ENCODE measurements around the gene KEAP1. TPM values are rescaled to one million over a fixed set of nuclear protein-coding genes. Genes with fewer than 3 reads are reported as not detected.

The KEAP1 gene
- total and polyA plus RNA-seq, 2 of the 13 experiments (the other 11 are each of a cell fraction or from before 2014, with no cell fraction given) = 56.7 to 72.9 TPM

DNA sequence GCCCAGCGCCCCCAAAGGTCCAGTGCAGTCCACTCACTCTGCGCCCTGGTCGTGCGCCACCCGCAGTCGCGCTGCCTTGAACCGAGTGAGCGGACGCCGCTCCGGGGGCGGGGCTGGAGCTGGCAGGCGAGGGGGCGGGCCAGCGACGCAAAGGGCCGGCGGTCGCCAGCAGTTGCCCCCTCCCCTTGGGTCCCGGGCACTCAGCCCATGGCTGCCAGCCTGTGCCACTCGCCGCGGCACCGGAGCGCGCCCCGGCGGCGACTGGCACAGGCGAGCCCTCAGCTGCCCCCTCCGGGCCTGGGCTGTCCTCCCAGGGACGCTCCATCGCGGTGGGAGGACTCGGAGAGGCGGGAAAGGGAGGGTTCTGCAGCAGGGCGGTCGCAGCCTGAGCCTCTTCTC lies 14.2 kb upstream of the KEAP1 start, which contains the start of gene S1PR5:
S1PR5 (minus strand) TSS at position 87 of the 399 bp plus-strand sequence. CDS start 2,436 bp downstream, outside the sequence.
- H4K20me1 ChIP-seq (ENCODE audit: insufficient read depth, low read length) = no peaks in the 10 kb centered on the region
- POLR2A ChIA-PET = no interaction called here
- peak; percentile 42 for ATAC-seq
- intact Hi-C loops (cut with micrococcal nuclease; ENCODE audit: unreplicated experiment) = no loop called here
- H3K27me3 ChIP-seq (ENCODE audit: control insufficient read depth in 1 of 2, insufficient read depth in 2 of 2, low read length in 2 of 2) = peaks cover 15 to 66% of the 10 kb centered on the region in 2 experiments
- H3K36me3 ChIP-seq (replicated peaks in 1 of 2; ENCODE audit: control insufficient read depth in 1 of 2, insufficient read depth in 2 of 2, low read length in 2 of 2) = no peaks in the 10 kb centered on the region
- no peak for FAIRE-seq
- no peak within 1 kb of the TSS for H3K9ac ChIP-seq (ENCODE audit: insufficient read depth, low read depth, low read length)
- no CpG with 5 or more reads among the region's 39 CpGs for WGBS (ENCODE audit: low lambda C conversion rate)
- BruUV-seq (replicated peaks) = no TSS peak
- in situ Hi-C loops (cut with HindIII; ENCODE audit: extremely low pct_ligation_motif_present, low pct_unique_long_range_greater_than_20kb) = no loop called here
- peaks cover 48% of the 10 kb centered on the region for H3K4me1 ChIP-seq (ENCODE audit: insufficient read depth, low read length)
- H3K79me2 ChIP-seq (ENCODE audit: insufficient read depth, low read length) = no peaks in the 10 kb centered on the region
- peak within 1 kb of the TSS; percentile 26 to 66 (median 34); a peak in 5 of 6 replicates for H3K4me3 ChIP-seq (replicated peaks in 1 of 3; ENCODE audit: insufficient read depth in 1 of 3, low read depth in 2 of 3, low read length in 3 of 3)
- H3K27ac ChIP-seq (ENCODE audit: extremely low read length, insufficient read depth, low read length) = no peak within 1 kb of the TSS
- CTCF ChIA-PET (ENCODE audit: low intra/inter-chr PET ratio, low total read pairs) = no interaction called here
- no peak within 1 kb of the TSS for H2AFZ ChIP-seq (ENCODE audit: low read length)
- no peak for DNase-seq (ENCODE audit: low spot score)
- H3K9me3 ChIP-seq (ENCODE audit: low read length) = no peaks in the 10 kb centered on the region
- peak within 1 kb of the TSS; percentile 74 for H3K4me2 ChIP-seq (ENCODE audit: low read depth, low read length)
- TF ChIP-seq PITX1 (CRISPR knock-in tag; IDR thresholded peaks at IDR 0.05) (no peak), CBX2 (IDR thresholded peaks at IDR 0.05; ENCODE audit: low read depth, low read length) (no peak), CBX2 (CRISPR knock-in tag; IDR thresholded peaks at IDR 0.05; ENCODE audit: low read depth) (no peak), ZNF547 (CRISPR knock-in tag; IDR thresholded peaks at IDR 0.05) (0 out of 2 replicates have a peak, but pooled peaks have one; percentile 24), MTA1 (CRISPR knock-in tag; IDR thresholded peaks at IDR 0.05; ENCODE audit: borderline replicate concordance) (0 out of 2 replicates have a peak, but pooled peaks have one; percentile 18), ZNF83 (CRISPR knock-in tag; IDR thresholded peaks at IDR 0.05; ENCODE audit: borderline replicate concordance) (no peak), PAWR (CRISPR knock-in tag; IDR thresholded peaks at IDR 0.05; ENCODE audit: borderline replicate concordance) (no peak), SP5 (CRISPR knock-in tag; IDR thresholded peaks at IDR 0.05; ENCODE audit: borderline replicate concordance, low read depth) (no peak), CREM (IDR thresholded peaks at IDR 0.05) (no peak), CREM (CRISPR knock-in tag; IDR thresholded peaks at IDR 0.05) (no peak), MTF2 (CRISPR knock-in tag; IDR thresholded peaks at IDR 0.05; ENCODE audit: borderline replicate concordance) (peak; percentile 71; the same call in 1 of the 2 replicates)
- TF ChIP-seq, protein P1, sequence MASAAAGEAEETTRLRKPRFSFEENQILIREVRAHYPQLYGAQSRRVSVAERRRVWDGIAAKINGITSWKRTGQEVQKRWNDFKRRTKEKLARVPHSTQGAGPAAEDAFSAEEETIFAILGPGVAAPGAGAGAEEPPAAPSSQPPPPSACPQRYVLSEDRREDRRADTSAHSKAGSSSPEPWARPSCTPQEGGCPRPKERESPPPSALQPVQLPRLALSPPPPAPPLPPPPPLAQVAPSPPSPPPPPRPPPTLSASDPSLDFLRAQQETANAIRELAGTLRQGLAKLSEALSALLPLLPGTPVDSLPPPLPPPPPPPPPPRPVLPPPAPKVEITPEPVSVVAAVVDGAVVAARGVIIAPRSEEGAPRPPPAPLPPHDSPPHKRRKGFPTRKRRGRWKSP (CRISPR knock-in tag; IDR thresholded peaks at IDR 0.05) = peak; percentile 48; the same call in 1 of the 2 replicates
- TF ChIP-seq, protein P2, sequence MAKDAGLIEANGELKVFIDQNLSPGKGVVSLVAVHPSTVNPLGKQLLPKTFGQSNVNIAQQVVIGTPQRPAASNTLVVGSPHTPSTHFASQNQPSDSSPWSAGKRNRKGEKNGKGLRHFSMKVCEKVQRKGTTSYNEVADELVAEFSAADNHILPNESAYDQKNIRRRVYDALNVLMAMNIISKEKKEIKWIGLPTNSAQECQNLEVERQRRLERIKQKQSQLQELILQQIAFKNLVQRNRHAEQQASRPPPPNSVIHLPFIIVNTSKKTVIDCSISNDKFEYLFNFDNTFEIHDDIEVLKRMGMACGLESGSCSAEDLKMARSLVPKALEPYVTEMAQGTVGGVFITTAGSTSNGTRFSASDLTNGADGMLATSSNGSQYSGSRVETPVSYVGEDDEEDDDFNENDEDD (CRISPR knock-in tag; IDR thresholded peaks at IDR 0.05; ENCODE audit: borderline replicate concordance) = no peak
- TF ChIP-seq, protein P3, sequence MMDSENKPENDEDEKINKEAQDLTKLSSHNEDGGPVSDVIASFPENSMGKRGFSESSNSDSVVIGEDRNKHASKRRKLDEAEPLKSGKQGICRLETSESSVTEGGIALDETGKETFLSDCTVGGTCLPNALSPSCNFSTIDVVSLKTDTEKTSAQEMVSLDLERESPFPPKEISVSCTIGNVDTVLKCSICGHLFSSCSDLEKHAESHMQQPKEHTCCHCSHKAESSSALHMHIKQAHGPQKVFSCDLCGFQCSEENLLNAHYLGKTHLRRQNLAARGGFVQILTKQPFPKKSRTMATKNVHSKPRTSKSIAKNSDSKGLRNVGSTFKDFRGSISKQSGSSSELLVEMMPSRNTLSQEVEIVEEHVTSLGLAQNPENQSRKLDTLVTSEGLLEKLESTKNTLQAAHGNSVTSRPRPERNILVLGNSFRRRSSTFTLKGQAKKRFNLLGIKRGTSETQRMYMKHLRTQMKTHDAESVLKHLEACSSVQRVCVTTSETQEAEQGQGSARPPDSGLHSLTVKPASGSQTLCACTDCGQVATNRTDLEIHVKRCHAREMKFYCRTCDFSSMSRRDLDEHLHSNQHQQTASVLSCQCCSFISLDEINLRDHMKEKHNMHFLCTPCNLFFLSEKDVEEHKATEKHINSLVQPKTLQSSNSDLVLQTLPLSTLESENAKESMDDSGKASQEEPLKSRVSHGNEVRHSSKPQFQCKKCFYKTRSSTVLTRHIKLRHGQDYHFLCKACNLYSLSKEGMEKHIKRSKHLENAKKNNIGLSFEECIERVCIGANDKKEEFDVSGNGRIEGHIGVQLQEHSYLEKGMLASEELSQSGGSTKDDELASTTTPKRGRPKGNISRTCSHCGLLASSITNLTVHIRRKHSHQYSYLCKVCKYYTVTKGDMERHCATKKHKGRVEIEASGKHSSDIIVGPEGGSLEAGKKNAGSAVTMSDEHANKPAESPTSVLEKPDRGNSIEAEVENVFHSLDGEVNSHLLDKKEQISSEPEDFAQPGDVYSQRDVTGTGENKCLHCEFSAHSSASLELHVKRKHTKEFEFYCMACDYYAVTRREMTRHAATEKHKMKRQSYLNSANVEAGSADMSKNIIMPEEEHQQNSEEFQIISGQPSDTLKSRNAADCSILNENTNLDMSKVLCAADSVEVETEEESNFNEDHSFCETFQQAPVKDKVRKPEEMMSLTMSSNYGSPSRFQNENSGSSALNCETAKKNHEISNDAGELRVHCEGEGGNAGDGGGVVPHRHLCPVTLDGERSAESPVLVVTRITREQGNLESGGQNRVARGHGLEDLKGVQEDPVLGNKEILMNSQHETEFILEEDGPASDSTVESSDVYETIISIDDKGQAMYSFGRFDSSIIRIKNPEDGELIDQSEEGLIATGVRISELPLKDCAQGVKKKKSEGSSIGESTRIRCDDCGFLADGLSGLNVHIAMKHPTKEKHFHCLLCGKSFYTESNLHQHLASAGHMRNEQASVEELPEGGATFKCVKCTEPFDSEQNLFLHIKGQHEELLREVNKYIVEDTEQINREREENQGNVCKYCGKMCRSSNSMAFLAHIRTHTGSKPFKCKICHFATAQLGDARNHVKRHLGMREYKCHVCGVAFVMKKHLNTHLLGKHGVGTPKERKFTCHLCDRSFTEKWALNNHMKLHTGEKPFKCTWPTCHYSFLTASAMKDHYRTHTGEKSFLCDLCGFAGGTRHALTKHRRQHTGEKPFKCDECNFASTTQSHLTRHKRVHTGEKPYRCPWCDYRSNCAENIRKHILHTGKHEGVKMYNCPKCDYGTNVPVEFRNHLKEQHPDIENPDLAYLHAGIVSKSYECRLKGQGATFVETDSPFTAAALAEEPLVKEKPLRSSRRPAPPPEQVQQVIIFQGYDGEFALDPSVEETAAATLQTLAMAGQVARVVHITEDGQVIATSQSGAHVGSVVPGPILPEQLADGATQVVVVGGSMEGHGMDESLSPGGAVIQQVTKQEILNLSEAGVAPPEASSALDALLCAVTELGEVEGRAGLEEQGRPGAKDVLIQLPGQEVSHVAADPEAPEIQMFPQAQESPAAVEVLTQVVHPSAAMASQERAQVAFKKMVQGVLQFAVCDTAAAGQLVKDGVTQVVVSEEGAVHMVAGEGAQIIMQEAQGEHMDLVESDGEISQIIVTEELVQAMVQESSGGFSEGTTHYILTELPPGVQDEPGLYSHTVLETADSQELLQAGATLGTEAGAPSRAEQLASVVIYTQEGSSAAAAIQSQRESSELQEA (CRISPR knock-in tag; IDR thresholded peaks at IDR 0.05; ENCODE audit: not compliant biosample characterization) = no peak

Measured in HepG2 (cell line).